ENCODE data around the gene COL18A1. TPM values are rescaled to one million over a fixed set of nuclear protein-coding genes. Genes with fewer than 3 reads are reported as not detected.

COL18A1 gene
- total RNA-seq, 8 experiments from 2014 or later: 1.6 to 341 (median 7.1) TPM

DNA sequence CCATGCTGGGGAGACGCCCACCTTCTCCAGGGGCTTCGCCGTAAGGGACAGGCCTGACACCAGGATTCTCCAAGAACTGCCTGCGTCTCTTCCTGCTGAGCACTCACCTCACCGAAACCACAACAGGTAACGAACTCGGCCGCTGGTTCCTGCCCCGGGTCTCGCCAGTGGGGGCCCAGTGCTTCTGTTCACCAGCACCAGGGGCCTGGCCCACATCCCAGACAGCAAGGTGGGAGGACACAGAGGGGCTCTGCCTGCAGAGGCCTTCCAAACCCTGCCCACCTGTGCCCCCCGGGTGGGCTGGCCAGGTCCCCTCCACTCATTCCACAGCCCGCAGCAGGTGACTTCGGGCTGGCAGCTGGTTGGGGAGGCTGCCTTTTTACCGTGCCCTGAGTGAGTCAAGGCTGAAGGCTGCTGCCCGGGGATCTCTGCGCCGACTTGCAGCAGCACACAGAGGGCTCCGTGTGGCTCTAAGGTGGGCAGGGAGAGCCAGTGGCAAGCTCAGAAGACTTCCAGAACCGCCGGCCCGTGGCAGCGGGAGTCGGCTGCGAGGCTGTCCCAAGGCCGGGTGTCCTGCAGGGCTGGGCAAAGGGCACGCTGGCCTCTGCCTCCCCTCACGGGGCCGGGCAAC lies 14.7 kb upstream of the COL18A1 start:
- H3K4me1 ChIP-seq (replicated peaks in 1 of 2): peaks cover 0 to 10% of the 10 kb centered on the region in 2 donors
- in situ Hi-C loops (cut with MboI; ENCODE audit: low pct_unique_long_range_greater_than_20kb in 2 of 9, low sequenced_read_pairs in 9 of 9, unreplicated experiment in 9 of 9): no loop called here
- ATAC-seq (replicated peaks in 6 of 8): no peak
- H3K27ac ChIP-seq: no peak overlapping the region
- whole genome bisulfite sequencing, 10 experiments: 60 to 100% (median 88%) methylated on average over 1 to 12 of the region's 28 CpGs; no CpG with 5 or more reads in 3 of the 10 experiments
- no peak overlapping the region for H3K4me3 ChIP-seq

DNA sequence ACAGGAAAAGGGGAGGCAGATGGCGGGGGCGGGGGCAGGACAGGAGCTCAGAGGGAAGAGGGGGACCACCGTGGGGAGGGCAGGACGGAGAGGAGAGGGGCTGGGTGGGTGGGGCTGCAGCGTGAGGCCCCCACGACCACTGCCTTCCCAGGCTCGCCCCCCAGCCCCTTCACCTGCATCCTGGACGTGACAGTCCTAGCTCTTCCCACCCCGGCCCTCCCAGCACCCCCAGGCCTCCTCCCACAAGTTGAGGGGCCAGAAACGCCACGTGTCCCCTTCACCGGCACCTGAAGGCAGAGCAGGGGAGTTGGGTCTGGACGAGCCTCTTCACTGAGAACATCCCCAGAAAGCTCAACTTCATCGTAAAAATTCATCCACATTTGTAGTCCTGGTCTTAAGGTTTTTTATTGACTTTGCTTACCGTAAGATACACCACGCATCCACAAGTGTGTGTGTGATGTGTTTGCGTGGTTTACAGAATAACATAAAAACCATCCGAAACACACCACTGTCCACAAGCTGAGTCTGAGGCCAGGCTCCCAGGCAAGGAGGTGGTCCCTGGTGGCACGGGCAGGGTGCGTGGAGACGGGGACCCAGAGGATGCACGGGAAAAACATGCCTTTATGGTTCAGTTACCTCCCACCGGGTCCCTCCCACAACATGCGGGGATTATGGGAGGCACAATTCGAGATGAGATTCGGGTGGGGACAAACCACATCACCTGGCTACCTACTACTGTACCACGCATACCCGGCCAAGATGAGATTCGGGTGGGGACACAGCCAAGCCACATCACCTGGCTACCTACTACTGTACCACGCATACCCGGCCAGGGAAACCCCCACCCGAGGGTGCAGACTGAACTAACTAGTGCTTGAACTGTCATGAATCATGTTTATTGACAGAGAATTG lies 13.9 kb upstream of the COL18A1 start:
- H3K27ac ChIP-seq: no peak overlapping the region
- H3K4me1 ChIP-seq (replicated peaks in 1 of 2): peaks cover 0 to 10% of the 10 kb centered on the region in 2 donors
- WGBS, 10 experiments: 82 to 100% (median 100%) methylated on average over 1 to 9 of the region's 32 CpGs; no CpG with 5 or more reads in 5 of the 10 experiments
- in situ Hi-C loops (cut with MboI; ENCODE audit: low pct_unique_long_range_greater_than_20kb in 2 of 9, low sequenced_read_pairs in 9 of 9, unreplicated experiment in 9 of 9): no loop called here
- no peak for ATAC-seq (replicated peaks in 6 of 8)
- no peak overlapping the region for H3K4me3 ChIP-seq

GRCh38 chr21:45391743-45392572 lies 13.0 kb upstream of the COL18A1 start:
- Histone ChIP-seq H3K4me3 (no peak overlapping the region), H3K4me1 (replicated peaks in 1 of 2) (peaks cover 0 to 5% of the 10 kb centered on the region in 2 donors), H3K27ac (no peak overlapping the region)
- ATAC-seq (replicated peaks in 6 of 8): no peak
- in situ Hi-C loops (cut with MboI; ENCODE audit: low pct_unique_long_range_greater_than_20kb in 2 of 9, low sequenced_read_pairs in 9 of 9, unreplicated experiment in 9 of 9): no loop called here
- WGBS, 10 experiments: 68 to 97% (median 83%) methylated on average over 1 to 14 of the region's 24 CpGs

- no peaks in the 10 kb centered on the region for H3K4me1 ChIP-seq (replicated peaks in 1 of 2)
- H3K4me3 ChIP-seq: no peak overlapping the region
- in situ Hi-C loops (cut with MboI; ENCODE audit: low pct_unique_long_range_greater_than_20kb in 2 of 9, low sequenced_read_pairs in 9 of 9, unreplicated experiment in 9 of 9): no loop called here
- 100% methylated on average over 2 of the region's 14 CpGs; no CpG with 5 or more reads in 9 of the 10 experiments for WGBS, 10 experiments
- no peak overlapping the region for H3K27ac ChIP-seq
- ATAC-seq (replicated peaks in 6 of 8): no peak
These were observed 12.4 kb upstream of the COL18A1 start for GRCh38 chr21:45392573-45392971.

DNA sequence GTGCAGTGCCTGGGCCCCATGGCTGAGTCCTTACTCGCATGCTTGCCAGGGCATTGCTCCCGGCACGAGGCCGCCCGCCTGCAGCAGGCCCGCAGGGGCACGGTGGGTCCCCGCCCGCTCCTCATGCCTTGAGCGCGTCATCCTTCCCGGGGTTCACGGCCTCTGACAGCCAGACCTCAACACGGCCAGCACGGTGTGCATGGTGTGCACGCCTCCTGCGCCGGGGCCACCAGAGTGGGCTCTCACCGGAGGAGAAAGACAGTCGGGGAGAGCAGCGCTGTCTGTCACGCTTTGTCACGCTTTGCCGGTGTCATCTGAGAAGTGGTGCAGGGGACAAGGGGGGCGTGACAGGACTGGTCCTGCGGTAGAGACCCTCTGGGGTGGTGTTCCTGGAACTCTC lies 11.9 kb upstream of the COL18A1 start:
- Histone ChIP-seq H3K4me1 (replicated peaks in 1 of 2) (no peaks in the 10 kb centered on the region), H3K4me3 (no peak overlapping the region), H3K27ac (no peak overlapping the region)
- WGBS, 10 experiments: 80 to 87% methylated on average over 2 to 3 of the region's 26 CpGs; no CpG with 5 or more reads in 8 of the 10 experiments
- in situ Hi-C loops (cut with MboI; ENCODE audit: low pct_unique_long_range_greater_than_20kb in 2 of 9, low sequenced_read_pairs in 9 of 9, unreplicated experiment in 9 of 9): no loop called here
- ATAC-seq (replicated peaks in 6 of 8): no peak

- in situ Hi-C loops (cut with MboI; ENCODE audit: low pct_unique_long_range_greater_than_20kb in 2 of 9, low sequenced_read_pairs in 9 of 9, unreplicated experiment in 9 of 9): no loop called here
- no peak overlapping the region for H3K4me3 ChIP-seq
- H3K4me1 ChIP-seq (replicated peaks in 1 of 2): no peaks in the 10 kb centered on the region
- 37 to 94% (median 80%) methylated on average over 1 to 10 of the region's 30 CpGs; no CpG with 5 or more reads in 1 of the 10 experiments for WGBS, 10 experiments
- ATAC-seq (replicated peaks in 6 of 8): no peak
- no peak overlapping the region for H3K27ac ChIP-seq
These were observed 10.9 kb upstream of the COL18A1 start for GRCh38 chr21:45393833-45394638.

DNA sequence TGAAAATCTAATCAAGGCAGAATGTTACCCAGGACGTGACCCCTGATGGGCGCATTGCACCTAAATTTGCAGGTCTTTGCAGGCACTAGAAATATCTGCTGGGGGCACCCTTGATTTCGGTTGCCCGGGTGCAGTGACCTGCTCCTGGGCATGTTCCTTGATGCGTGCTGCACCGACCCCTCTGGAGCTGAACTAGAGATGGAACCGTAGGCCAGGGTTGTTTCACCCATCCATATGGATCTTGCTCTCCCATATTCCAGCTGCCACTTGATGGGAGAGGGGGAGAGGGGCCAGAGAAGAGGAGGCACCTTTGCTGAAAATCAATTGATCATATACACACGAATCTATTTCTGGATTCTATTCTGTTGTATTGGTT lies 8.4 kb upstream of the COL18A1 start:
- no peak for ATAC-seq (replicated peaks in 6 of 8)
- 53 to 84% (median 80%) methylated on average over 1 to 7 of the region's 8 CpGs; no CpG with 5 or more reads in 2 of the 10 experiments for WGBS, 10 experiments
- in situ Hi-C loops (cut with MboI; ENCODE audit: low pct_unique_long_range_greater_than_20kb in 2 of 9, low sequenced_read_pairs in 9 of 9, unreplicated experiment in 9 of 9): no loop called here
- Histone ChIP-seq H3K4me1 (replicated peaks in 1 of 2) (no peaks in the 10 kb centered on the region), H3K27ac (no peak overlapping the region), H3K4me3 (no peak overlapping the region)

DNA sequence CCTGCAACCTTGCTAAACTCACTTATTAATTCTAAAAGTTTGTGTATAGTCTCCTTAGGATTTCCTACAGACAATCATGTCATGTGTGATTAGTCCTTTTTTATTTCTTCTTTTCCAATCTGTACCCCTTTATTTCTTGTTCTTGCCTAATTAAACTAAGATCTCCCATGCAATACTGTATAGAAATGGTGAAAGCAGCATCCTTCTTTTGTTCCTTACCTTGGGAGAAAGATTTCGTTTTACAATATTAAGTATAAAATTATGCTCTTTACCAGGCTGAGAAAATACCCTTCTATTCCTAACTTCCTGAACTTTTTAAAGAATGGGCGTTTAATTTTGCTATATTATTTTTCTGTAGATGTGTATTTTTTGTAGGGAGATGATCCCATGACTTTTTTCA lies 7.6 kb upstream of the COL18A1 start:
- no peak for ATAC-seq (replicated peaks in 6 of 8)
- Histone ChIP-seq H3K4me1 (replicated peaks in 1 of 2) (no peaks in the 10 kb centered on the region), H3K27ac (no peak overlapping the region), H3K4me3 (no peak overlapping the region)
- in situ Hi-C loops (cut with MboI; ENCODE audit: low pct_unique_long_range_greater_than_20kb in 2 of 9, low sequenced_read_pairs in 9 of 9, unreplicated experiment in 9 of 9): no loop called here
- WGBS, 10 experiments: 0 to 81% (median 44%) methylated on average over 2 of the region's 2 CpGs

DNA sequence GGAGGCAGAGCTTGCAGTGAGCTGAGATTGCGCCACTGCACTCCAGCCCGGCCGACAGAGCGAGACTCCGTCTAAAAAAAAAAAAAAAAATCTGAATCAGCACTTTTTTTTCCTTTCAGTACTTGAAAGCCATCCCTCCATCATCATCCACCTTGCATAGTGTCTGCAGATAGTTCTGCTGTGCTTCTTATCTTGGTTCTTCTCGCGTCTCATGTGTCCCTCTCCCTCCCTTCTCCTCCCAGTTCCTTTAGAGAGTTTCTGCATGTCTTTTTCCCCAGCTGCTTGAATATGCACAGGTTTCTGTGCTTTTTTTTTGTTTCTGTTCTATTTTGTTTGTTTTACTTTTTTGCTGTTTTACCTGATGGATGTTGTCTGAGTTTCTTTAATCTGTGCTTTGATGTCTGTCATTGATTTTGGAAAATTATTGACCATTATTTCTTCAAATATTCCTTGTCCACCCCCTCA lies 3.9 kb upstream of the COL18A1 start:
- H3K27ac ChIP-seq: no peak overlapping the region
- ATAC-seq (replicated peaks in 6 of 8): no peak
- peaks cover 2 to 13% of the 10 kb centered on the region in 2 donors for H3K4me1 ChIP-seq (replicated peaks in 1 of 2)
- in situ Hi-C loops (cut with MboI; ENCODE audit: low pct_unique_long_range_greater_than_20kb in 2 of 9, low sequenced_read_pairs in 9 of 9, unreplicated experiment in 9 of 9): no loop called here
- 77 to 100% (median 92%) methylated on average over 2 to 7 of the region's 7 CpGs; no CpG with 5 or more reads in 3 of the 10 experiments for WGBS, 10 experiments
- H3K4me3 ChIP-seq: no peak overlapping the region

GRCh38 chr21:45401916-45402900 lies 2.8 kb upstream of the COL18A1 start:
- Histone ChIP-seq H3K4me1 (replicated peaks in 1 of 2) (peaks cover 12 to 24% of the 10 kb centered on the region in 2 donors), H3K4me3 (no peak overlapping the region), H3K27ac (no peak overlapping the region)
- in situ Hi-C loops (cut with MboI; ENCODE audit: low pct_unique_long_range_greater_than_20kb in 2 of 9, low sequenced_read_pairs in 9 of 9, unreplicated experiment in 9 of 9): no loop called here
- WGBS, 10 experiments: 40 to 100% (median 83%) methylated on average over 1 to 10 of the region's 17 CpGs; no CpG with 5 or more reads in 1 of the 10 experiments
- ATAC-seq (replicated peaks in 6 of 8): no peak

DNA sequence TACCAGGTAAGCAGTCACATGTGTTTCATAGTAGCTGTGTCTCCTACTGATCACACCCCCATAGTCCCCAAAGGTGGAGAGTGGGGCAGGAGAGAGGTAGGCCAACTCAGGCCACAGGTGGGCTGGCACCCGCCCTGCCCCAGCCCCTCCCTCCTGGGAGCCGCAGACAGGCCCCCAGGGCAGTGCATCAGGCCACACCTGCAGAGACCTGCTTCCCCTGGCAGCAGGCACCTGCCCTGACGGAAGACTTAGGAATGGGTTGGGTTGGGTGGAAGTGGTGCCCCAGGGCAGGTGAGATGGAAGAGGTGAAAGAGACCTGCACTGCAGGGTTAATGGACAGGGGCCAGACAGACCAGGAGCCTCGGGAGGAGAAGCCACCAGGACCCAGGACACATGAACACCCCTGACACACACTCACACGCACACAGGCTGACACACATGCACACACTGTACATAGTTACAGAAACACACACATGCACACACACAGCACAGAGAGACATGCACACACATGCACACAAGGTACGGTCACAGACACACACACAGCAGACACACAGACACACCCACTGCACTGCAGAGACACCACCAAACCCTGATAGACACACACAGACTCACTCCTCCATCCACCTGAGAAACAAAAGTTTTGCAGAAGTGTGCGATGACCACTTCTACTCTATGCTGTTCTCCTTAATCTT lies 1.7 kb upstream of the COL18A1 start:
- peaks cover 15 to 34% of the 10 kb centered on the region in 2 donors for H3K4me1 ChIP-seq (replicated peaks in 1 of 2)
- in situ Hi-C loops (cut with MboI; ENCODE audit: low pct_unique_long_range_greater_than_20kb in 2 of 9, low sequenced_read_pairs in 9 of 9, unreplicated experiment in 9 of 9): no loop called here
- WGBS, 10 experiments: 60 to 100% (median 90%) methylated on average over 1 to 3 of the region's 7 CpGs; no CpG with 5 or more reads in 3 of the 10 experiments
- no peak overlapping the region for H3K4me3 ChIP-seq
- ATAC-seq (replicated peaks in 6 of 8): no peak
- H3K27ac ChIP-seq: no peak overlapping the region
